HFFc6 (cell line): ENCODE measurements around the gene CARD9. TPM values are rescaled to one million over a fixed set of nuclear protein-coding genes. Genes with fewer than 3 reads are reported as not detected.
A peak's percentile ranks its signal among the peaks of the same experiment; 100 is the strongest.
"Not testable (repeated sequence)": the region's sequence is repeated elsewhere in the genome, so short reads cannot be mapped to it uniquely, and the experiment has no call there.

Source experiments
- DNase-seq: peaks from one replicate; pipeline ENCODE4 v3.0.0-alpha.2; 2018
- H3K27ac Mint-ChIP-seq: 2 replicates; pipeline ENCODE4 v1.8.0; 2020; ENCODE audit warnings: mild to moderate bottlenecking, mixed read lengths
- H3K27me3 Mint-ChIP-seq: 2 replicates; pipeline ENCODE4 v1.8.0; 2021; ENCODE audit warnings: mild to moderate bottlenecking, moderate library complexity, mixed read lengths; ENCODE audit not compliant: insufficient read depth
- H3K36me3 Mint-ChIP-seq: 2 replicates; pipeline ENCODE4 v1.8.0; 2021; ENCODE audit warnings: low read depth, mixed read lengths
- H3K4me1 Mint-ChIP-seq: 2 replicates; pipeline ENCODE4 v1.8.0; 2020; ENCODE audit warnings: low read depth, mixed read lengths
- H3K4me3 Mint-ChIP-seq: 2 replicates; pipeline ENCODE4 v1.8.0; 2020; ENCODE audit warnings: mild to moderate bottlenecking, moderate library complexity, mixed read lengths
- H3K9me3 Mint-ChIP-seq: 2 replicates; pipeline ENCODE4 v1.8.0; 2020; ENCODE audit warnings: mild to moderate bottlenecking, mixed read lengths
- CTCF ChIP-seq: fragments of 200-600 bp; sonication (generic); IDR thresholded peaks from 2 replicates; pipeline ENCODE4 v1.5.0; 2021; ENCODE audit warnings: antibody characterized with exemption, mild to moderate bottlenecking
- total RNA-seq, 6 experiments: library from RNA; stranded (reverse); fragmentation: NEBNext Ultra II Directional; extraction: Animal tissue kit (Norgen Biotek cat#: 25700); gene quantifications; 2 replicates in 1 of 6; 3 replicates in 5 of 6; pipeline ENCODE4 v1.2.3, GENCODE V29; 2021

Gene CARD9
- total RNA-seq, 6 experiments from 2014 or later, result 2.9 to 19.0 (median 3.2) TPM

- TF ChIP-seq CTCF, result no peak
- DNase-seq, result no peak
- Mint-ChIP-seq H3K27ac (peak overlapping the region; percentile 96), H3K27me3 (no peaks in the 10 kb centered on the region; the same call in none of the 2 replicates), H3K9me3 (no peaks in the 10 kb centered on the region), H3K4me1 (peaks cover 22% of the 10 kb centered on the region), H3K4me3 (no peak overlapping the region), H3K36me3 (no peaks in the 10 kb centered on the region; the same call in 1 of the 2 replicates)
These were observed 48.1 kb downstream of the CARD9 start for GRCh38 chr9:136325358-136325757.

- Mint-ChIP-seq H3K9me3 (no peaks in the 10 kb centered on the region), H3K4me1 (peaks cover 22% of the 10 kb centered on the region), H3K27me3 (peaks cover 2% of the 10 kb centered on the region), H3K27ac (no peak overlapping the region; the same call in 1 of the 2 replicates), H3K4me3 (no peak overlapping the region), H3K36me3 (no peaks in the 10 kb centered on the region; the same call in 1 of the 2 replicates)
- no peak for DNase-seq
- TF ChIP-seq CTCF, result no peak; the same call in 1 of the 2 replicates
These were observed 48.8 kb downstream of the CARD9 start for GRCh38 chr9:136324501-136325300.

GRCh38 chr9:136323371-136323789, 50.1 kb downstream of the CARD9 start:
- no peaks in the 10 kb centered on the region for H3K36me3 Mint-ChIP-seq
- no peak overlapping the region for H3K27ac Mint-ChIP-seq
- no peak for TF ChIP-seq CTCF
- no peaks in the 10 kb centered on the region for H3K9me3 Mint-ChIP-seq
- H3K27me3 Mint-ChIP-seq, result peaks cover 2% of the 10 kb centered on the region
- no peak overlapping the region for H3K4me3 Mint-ChIP-seq
- no peak for DNase-seq
- H3K4me1 Mint-ChIP-seq, result peaks cover 16% of the 10 kb centered on the region

GRCh38 chr9:136322756-136323330, 50.6 kb downstream of the CARD9 start:
- no peak overlapping the region for H3K27ac Mint-ChIP-seq
- no peaks in the 10 kb centered on the region for H3K9me3 Mint-ChIP-seq
- peaks cover 16% of the 10 kb centered on the region for H3K4me1 Mint-ChIP-seq
- no peaks in the 10 kb centered on the region for H3K36me3 Mint-ChIP-seq
- no peak overlapping the region for H3K4me3 Mint-ChIP-seq
- peaks cover 2% of the 10 kb centered on the region for H3K27me3 Mint-ChIP-seq
- DNase-seq, result no peak
- no peak for TF ChIP-seq CTCF

- no peak for TF ChIP-seq CTCF
- H3K27ac Mint-ChIP-seq, result no peak overlapping the region
- H3K36me3 Mint-ChIP-seq, result peaks cover 3% of the 10 kb centered on the region
- DNase-seq, result no peak
- H3K27me3 Mint-ChIP-seq, result peaks cover 2% of the 10 kb centered on the region
- no peak overlapping the region for H3K4me3 Mint-ChIP-seq
- peaks cover 2% of the 10 kb centered on the region for H3K9me3 Mint-ChIP-seq
- peaks cover 11% of the 10 kb centered on the region for H3K4me1 Mint-ChIP-seq
These were observed 51.9 kb downstream of the CARD9 start for GRCh38 chr9:136321561-136321960.

GRCh38 chr9:136320972-136321371, 52.5 kb downstream of the CARD9 start:
- not testable (repeated sequence) for DNase-seq, H3K4me1 Mint-ChIP-seq, H3K4me3 Mint-ChIP-seq, H3K36me3 Mint-ChIP-seq, H3K27me3 Mint-ChIP-seq, H3K9me3 Mint-ChIP-seq, H3K27ac Mint-ChIP-seq

GRCh38 chr9:136319955-136320354, 53.5 kb downstream of the CARD9 start:
- H3K4me1 Mint-ChIP-seq, DNase-seq, H3K27me3 Mint-ChIP-seq, H3K4me3 Mint-ChIP-seq, H3K27ac Mint-ChIP-seq: not testable (repeated sequence)
- peaks cover 18% of the 10 kb centered on the region for H3K36me3 Mint-ChIP-seq
- H3K9me3 Mint-ChIP-seq, result peaks cover 18% of the 10 kb centered on the region

- DNase-seq, H3K4me1 Mint-ChIP-seq, H3K27me3 Mint-ChIP-seq, H3K27ac Mint-ChIP-seq, H3K4me3 Mint-ChIP-seq: not testable (repeated sequence)
- H3K9me3 Mint-ChIP-seq, result peaks cover 25% of the 10 kb centered on the region
- H3K36me3 Mint-ChIP-seq, result peaks cover 18% of the 10 kb centered on the region
These were observed 54.2 kb downstream of the CARD9 start for GRCh38 chr9:136319244-136319643.
